Panc1 (cell line): ENCODE measurements around the gene HAGHL. TPM values are rescaled to one million over a fixed set of nuclear protein-coding genes. Genes with fewer than 3 reads are reported as not detected.
"Not testable (repeated sequence)": the region's sequence is repeated elsewhere in the genome, so short reads cannot be mapped to it uniquely, and the experiment has no call there.

ENCODE experiments used
- ATAC-seq: fragments of 200-7000 bp; cut with Tn5 transposase; 2 replicates; pipeline ENCODE4 v1.9.1; 2020; ENCODE audit warnings: mild to moderate bottlenecking, moderate library complexity
- BruUV-seq: library from RNA; stranded (reverse); fragments of 400-500 nt; replicated peaks from 2 replicates; lab custom pipeline; 2021; lab: Mats Ljungman, UMichigan
- CTCF ChIA-PET: fragments of 300-600 bp; sonication (Branson Sonifier 250); formaldehyde crosslinking; loops from one replicate; lab custom pipeline; 2022; ENCODE audit warnings: antibody characterized with exemption; lab: Charles Lee
- POLR2A ChIA-PET: fragments of 300-600 bp; sonication (Branson Sonifier 250); formaldehyde crosslinking; loops from one replicate; lab custom pipeline; 2022; ENCODE audit warnings: antibody characterized with exemption; lab: Charles Lee
- DNase-seq: peaks from one replicate; pipeline ENCODE4 v3.0.0-alpha.2; 2010; ENCODE audit warnings: low read depth, low spot score
- H3K27ac ChIP-seq: 2 replicates; pipeline ENCODE4 v1.5.1; 2011; ENCODE audit warnings: mild to moderate bottlenecking, low read length, inconsistent platforms
- H3K27me3 ChIP-seq: fragments of 200-500 bp; sonication (Bioruptor generic); 2 replicates; pipeline ENCODE4 v1.6.0; 2014; ENCODE audit warnings: low read length, inconsistent platforms; ENCODE audit not compliant: control insufficient read depth, insufficient read depth
- H3K36me3 ChIP-seq: fragments of 200-500 bp; sonication (Bioruptor generic); 2 replicates; pipeline ENCODE4 v1.5.1; 2014; ENCODE audit warnings: inconsistent platforms, mild to moderate bottlenecking, low read length, moderate library complexity; ENCODE audit not compliant: control insufficient read depth, insufficient read depth
- H3K4me1 ChIP-seq: 2 replicates; pipeline ENCODE4 v1.5.1; 2011; ENCODE audit warnings: inconsistent platforms, mild to moderate bottlenecking, low read length, moderate library complexity; ENCODE audit not compliant: control insufficient read depth, insufficient read depth
- H3K4me3 ChIP-seq, 2 experiments: 2 replicates each; pipeline ENCODE4 v1.5.1; 2011 to 2012; ENCODE audit warnings: low read depth in 2 of 2, low read length in 2 of 2, mild to moderate bottlenecking in 2 of 2, inconsistent platforms in 1 of 2, moderate library complexity in 1 of 2
- H3K9me3 ChIP-seq: fragments of 200-500 bp; sonication (Bioruptor generic); 2 replicates; pipeline ENCODE4 v1.5.1; 2014; ENCODE audit warnings: low read depth, mild to moderate bottlenecking, inconsistent platforms, low read length, moderate library complexity; ENCODE audit not compliant: control insufficient read depth, insufficient read depth
- CTCF ChIP-seq: fragments of 450-650 bp; IDR thresholded peaks from 2 replicates; pipeline ENCODE4 v1.5.1; 2017; ENCODE audit warnings: mild to moderate bottlenecking
- POLR2AphosphoS5 ChIP-seq: IDR thresholded peaks from 2 replicates; pipeline ENCODE4 v1.6.1; 2012; ENCODE audit warnings: mild to moderate bottlenecking, low read depth, low read length, moderate library complexity
- REST ChIP-seq, 2 experiments: IDR thresholded peaks; 2 replicates each; pipeline ENCODE4 v1.6.1; 2011 to 2012; ENCODE audit warnings: low read depth in 2 of 2, control low read depth in 1 of 2, low read length in 1 of 2, mild to moderate bottlenecking in 1 of 2, moderate library complexity in 1 of 2; ENCODE audit not compliant: insufficient read depth in 1 of 2
- SIN3A ChIP-seq: IDR thresholded peaks from 2 replicates; pipeline ENCODE4 v1.6.1; 2012; ENCODE audit warnings: low read depth, mild to moderate bottlenecking, low read length, moderate library complexity, borderline replicate concordance; ENCODE audit not compliant: insufficient read depth
- TCF7L2 ChIP-seq: IDR thresholded peaks from 2 replicates; pipeline ENCODE4 v1.6.1; 2011; ENCODE audit warnings: mild to moderate bottlenecking, low read depth, low read length, inconsistent platforms
- in situ Hi-C: cut with HindIII; loops from 2 replicates; pipeline ENCODE4 v1.10.0; 2016; ENCODE audit warnings: low sequenced_read_pairs, low pct_unique_long_range_greater_than_20kb
- intact Hi-C: fragments of 100-400 bp; cut with micrococcal nuclease; formaldehyde crosslinking; loops from one replicate; pipeline ENCODE4 v1.10.0; 2022; ENCODE audit not compliant: unreplicated experiment
- total RNA-seq: library from RNA; stranded (reverse); gene quantifications from one replicate; pipeline ENCODE4 v1.2.1, GENCODE V29; 2021; ENCODE audit not compliant: unreplicated experiment

Gene HAGHL
- total RNA-seq, 1 experiment from 2014 or later = 41.1 TPM

GRCh38 chr16:687499-687898, 39.4 kb upstream of the HAGHL start:
- ChIA-PET CTCF (no interaction called here), POLR2A (no interaction called here)
- Histone ChIP-seq H3K27me3 (no peaks in the 10 kb centered on the region), H3K27ac (no peak overlapping the region), H3K4me3 (no peak overlapping the region), H3K9me3 (no peaks in the 10 kb centered on the region), H3K36me3 (peaks cover 10% of the 10 kb centered on the region; the same call in 1 of the 2 replicates), H3K4me1 (peaks cover 15% of the 10 kb centered on the region)
- intact Hi-C loops (loop anchor here (10.0 kb wide), 1 partner anchor 1087 kb away; the partner anchor contains the start of genes EME2, MRPS34 and NME3), in situ Hi-C loops (no loop called here)
- ATAC-seq = no peak
- BruUV-seq = no TSS peak
- DNase-seq = no peak
- TF ChIP-seq SIN3A (no peak), POLR2AphosphoS5 (no peak), TCF7L2 (no peak), REST (IDR thresholded peaks at IDR 0.05; ENCODE audit: insufficient read depth in 1 of 2, low read depth in 2 of 2, low read length in 1 of 2) (no peak), CTCF (no peak)

DNA sequence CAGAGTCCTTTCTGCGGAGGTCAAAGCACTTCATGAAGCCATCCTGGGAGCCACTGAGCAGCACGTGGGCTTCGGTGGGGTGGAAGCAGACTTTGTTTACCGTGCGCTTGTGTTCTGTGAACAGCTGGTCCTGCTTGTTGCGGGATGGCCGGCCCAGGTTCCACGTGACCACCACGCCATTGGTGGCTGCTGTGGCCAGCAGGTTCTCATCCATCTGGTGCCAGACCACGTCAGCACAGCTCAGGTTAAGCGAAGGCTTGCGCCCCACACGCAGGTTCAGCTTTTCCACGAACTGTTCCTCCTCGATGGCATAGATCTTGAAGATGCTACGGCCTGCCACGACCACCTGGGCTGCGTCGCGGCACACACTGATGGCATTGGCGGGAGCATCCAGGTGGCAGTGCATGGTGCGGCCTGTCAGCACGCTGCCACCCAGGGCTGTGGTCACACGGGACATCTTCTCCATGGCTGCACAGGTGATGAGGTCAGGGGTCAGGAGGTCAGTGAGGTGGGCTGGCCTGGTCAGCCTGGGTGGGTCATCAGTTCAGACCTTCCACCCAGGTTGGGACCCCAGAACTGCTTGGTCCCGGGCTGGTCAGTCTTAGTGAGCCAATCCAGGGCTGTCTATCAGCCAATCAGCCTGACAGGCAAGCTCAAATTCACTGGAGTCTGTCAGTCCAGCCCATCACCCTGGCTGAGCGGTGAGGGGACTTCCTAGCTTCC, 37.6 kb upstream of the HAGHL start:
- BruUV-seq = no TSS peak
- in situ Hi-C loops = no loop called here
- Histone ChIP-seq H3K4me3 (peak overlapping the region; percentile 91 to 96), H3K27ac (peak overlapping the region; percentile 94), H3K4me1 (peaks cover 13% of the 10 kb centered on the region), H3K27me3 (no peaks in the 10 kb centered on the region), H3K36me3 (peaks cover 4% of the 10 kb centered on the region; the same call in 1 of the 2 replicates), H3K9me3 (no peaks in the 10 kb centered on the region)
- ChIA-PET CTCF (no interaction called here), POLR2A (interaction anchor here (0.6 kb wide), 1 partner anchor 119 kb away, joined by 3 read pairs; no protein-coding TSS in a partner anchor)
- TF ChIP-seq SIN3A (no peak), CTCF (no peak), REST (IDR thresholded peaks at IDR 0.05; ENCODE audit: insufficient read depth in 1 of 2, low read depth in 2 of 2, low read length in 1 of 2) (no peak), TCF7L2 (no peak), POLR2AphosphoS5 (no peak)
- DNase-seq = no peak
- ATAC-seq = peak; percentile 3; the same call in 1 of the 2 replicates
- intact Hi-C loops = loop anchor here (10.0 kb wide), 1 partner anchor 1085 kb away; the partner anchor contains the start of genes EME2, MRPS34 and NME3

GRCh38 chr16:691242-691641, 35.7 kb upstream of the HAGHL start:
- H3K27ac ChIP-seq, BruUV-seq, H3K4me3 ChIP-seq, in situ Hi-C loops, H3K36me3 ChIP-seq, DNase-seq, POLR2A ChIA-PET, H3K27me3 ChIP-seq, ATAC-seq, CTCF ChIA-PET, H3K9me3 ChIP-seq, intact Hi-C loops: not testable (repeated sequence)
- H3K4me1 ChIP-seq = peaks cover 13% of the 10 kb centered on the region
